ENCODE data around the gene NUDT13. TPM values are rescaled to one million over a fixed set of nuclear protein-coding genes. Genes with fewer than 3 reads are reported as not detected.

The NUDT13 gene
- total and polyA plus RNA-seq, 2 of the 8 experiments (the other 6 are each of a cell fraction or from before 2014, with no cell fraction given): 1.5 to 1.9 TPM

DNA sequence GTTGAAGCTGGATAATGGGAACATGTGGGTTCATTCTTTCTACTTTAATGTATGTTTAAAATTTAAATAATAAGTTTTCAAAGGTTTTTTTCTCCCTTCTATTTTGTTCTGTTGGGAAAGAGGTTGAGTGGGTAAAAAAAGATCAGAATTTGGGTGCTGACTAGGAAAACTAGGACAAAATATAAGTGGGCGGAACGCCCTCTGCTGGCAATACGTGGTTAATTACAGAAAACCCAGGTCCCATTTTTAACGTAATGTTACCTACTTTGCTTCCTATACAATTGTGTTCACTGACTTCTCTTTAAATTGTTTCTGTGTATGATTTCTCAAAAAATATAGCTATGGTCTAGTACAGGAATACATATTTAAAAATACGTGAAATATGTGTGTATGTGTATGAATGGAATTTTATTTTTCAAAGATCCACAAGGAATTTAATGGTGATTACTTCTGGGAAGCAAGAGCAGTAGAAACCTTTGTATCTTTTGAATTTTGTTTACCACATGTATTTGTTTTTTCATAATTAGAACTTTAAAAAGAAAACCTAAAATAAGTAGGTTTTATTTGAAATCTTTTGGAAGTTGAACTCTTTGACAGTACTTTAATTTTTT is 48.9 kb downstream of the NUDT13 start (continued):
- TF ChIP-seq EZH2 (IDR thresholded peaks at IDR 0.05; ENCODE audit: low read depth, low read length, severe bottlenecking): no peak
- no peak for TF ChIP-seq CREB1 (IDR thresholded peaks at IDR 0.05)
- no peak for TF ChIP-seq TBP (IDR thresholded peaks at IDR 0.05; ENCODE audit: low read depth, low read length)
- TF ChIP-seq SP2 (IDR thresholded peaks at IDR 0.05; ENCODE audit: low read length): no peak
- TF ChIP-seq FOSL1 (IDR thresholded peaks at IDR 0.05; ENCODE audit: insufficient read depth, low read depth, low read length): no peak
